A549 (cell line): ENCODE data around the gene NCOA7.

Experiments
- CTCF ChIP-seq: fragments of >200 bp; sonication (Bioruptor Twin); formaldehyde crosslinking; IDR thresholded peaks from 3 replicates; pipeline ENCODE4 v1.5.1; 2016
- HDAC2 ChIP-seq: fragments of 200-600 bp; sonication (generic); IDR thresholded peaks from 2 replicates; pipeline ENCODE4 v1.6.1; 2016
- JUN ChIP-seq, 2 experiments: fragments of >200 bp; sonication (Bioruptor Twin); formaldehyde crosslinking; IDR thresholded peaks; 2 replicates in 1 of 2; 3 replicates in 1 of 2; pipeline ENCODE4 v1.6.1; 2016 to 2017
- NFE2L2 ChIP-seq: fragments of 150-350 bp; conservative IDR thresholded peaks from 2 replicates; pipeline ENCODE4 v1.6.1; 2014; ENCODE audit warnings: low read length
- NPAS2 ChIP-seq: fragments of 250-450 bp; sonication (Bioruptor Pico); IDR thresholded peaks from 2 replicates; pipeline ENCODE4 v1.8.0; 2022; ENCODE audit warnings: mild to moderate bottlenecking, moderate library complexity, borderline replicate concordance
- POLR2A ChIP-seq: IDR thresholded peaks from 2 replicates; pipeline ENCODE4 v1.6.1; 2012; ENCODE audit warnings: mild to moderate bottlenecking, low read length
- RAD21 ChIP-seq, 2 experiments: fragments of >200 bp in 1 of 2; sonication (Bioruptor Twin) in 1 of 2; formaldehyde crosslinking in 1 of 2; IDR thresholded peaks in 1 of 2; conservative IDR thresholded peaks in 1 of 2; 2 replicates in 1 of 2; 3 replicates in 1 of 2; pipeline ENCODE4 v1.6.1; 2012 to 2018; ENCODE audit warnings: inconsistent platforms in 1 of 2
- RNF2 ChIP-seq: fragments of 200-600 bp; sonication (generic); IDR thresholded peaks from 2 replicates; pipeline ENCODE4 v1.6.1; 2016; ENCODE audit warnings: low read depth, mild to moderate bottlenecking, antibody characterized with exemption, moderate library complexity, borderline replicate concordance
- ZC3H11A ChIP-seq: fragments of 450-650 bp; IDR thresholded peaks from 2 replicates; pipeline ENCODE4 v1.6.1; 2014; ENCODE audit warnings: antibody characterized with exemption, mild to moderate bottlenecking

GRCh38 chr6:125857846-125858245 lies 67.1 kb downstream of the NCOA7 start:
- TF ChIP-seq RAD21 (conservative IDR thresholded peaks at IDR 0.05 in 1 of 2, IDR thresholded peaks at IDR 0.05 in 1 of 2): no peak
- no peak for TF ChIP-seq CTCF
- no peak for TF ChIP-seq JUN (IDR thresholded peaks at IDR 0.05)
- no peak for TF ChIP-seq HDAC2
- TF ChIP-seq NPAS2 (CRISPR knock-in tag): no peak
- TF ChIP-seq RNF2: no peak
- TF ChIP-seq NFE2L2: no peak
- TF ChIP-seq ZC3H11A: no peak
- TF ChIP-seq POLR2A: no peak
